Measurements from ENCODE around the gene CBR1.
"Not testable (repeated sequence)": the region's sequence is repeated elsewhere in the genome, so short reads cannot be mapped to it uniquely, and the experiment has no call there.

Gene CBR1

GRCh38 chr21:36070999-36071398, 1.2 kb downstream of the CBR1 start:
- Histone ChIP-seq H3K4me3 (ENCODE audit: insufficient read depth, low read length, poor library complexity, severe bottlenecking) (no peak overlapping the region), H3K27ac (ENCODE audit: low read depth, low read length) (no peak overlapping the region), H3K27me3 (ENCODE audit: low read length) (no peaks in the 10 kb centered on the region), H2AFZ (ENCODE audit: low read depth, low read length, severe bottlenecking) (no peak overlapping the region), H3K9me3 (ENCODE audit: insufficient read depth, low read length) (peaks cover 11% of the 10 kb centered on the region), H3K4me2 (ENCODE audit: low read depth, low read length, poor library complexity, severe bottlenecking) (no peak overlapping the region), H3K36me3 (ENCODE audit: low read length) (peaks cover 7% of the 10 kb centered on the region; the same call in 1 of the 2 replicates), H3K9me2 (replicated peaks; ENCODE audit: insufficient read depth, low read length) (no peaks in the 10 kb centered on the region), H3F3A (ENCODE audit: insufficient read depth) (no peaks in the 10 kb centered on the region), H4K20me1 (ENCODE audit: low read depth, low read length) (no peaks in the 10 kb centered on the region), H3K79me2 (ENCODE audit: insufficient read depth, low read length) (no peaks in the 10 kb centered on the region), H3K9ac (ENCODE audit: low read length) (no peak overlapping the region)
- TF ChIP-seq CTCF (IDR thresholded peaks at IDR 0.05; ENCODE audit: insufficient read depth, low read length, poor library complexity, severe bottlenecking) (no peak), EZH2phosphoT487 (conservative IDR thresholded peaks at IDR 0.05; ENCODE audit: low read length) (no peak)

GRCh38 chr21:36072453-36073162, 2.8 kb downstream of the CBR1 start:
- no peaks in the 10 kb centered on the region for H3F3A ChIP-seq (ENCODE audit: insufficient read depth)
- H3K27ac ChIP-seq (ENCODE audit: low read depth, low read length) = no peak overlapping the region
- H3K9ac ChIP-seq (ENCODE audit: low read length) = no peak overlapping the region
- H3K36me3 ChIP-seq (ENCODE audit: low read length) = peaks cover 7% of the 10 kb centered on the region; the same call in 1 of the 2 replicates
- peaks cover 11% of the 10 kb centered on the region for H3K9me3 ChIP-seq (ENCODE audit: insufficient read depth, low read length)
- TF ChIP-seq CTCF (IDR thresholded peaks at IDR 0.05; ENCODE audit: insufficient read depth, low read length, poor library complexity, severe bottlenecking) = no peak
- no peak for TF ChIP-seq EZH2phosphoT487 (conservative IDR thresholded peaks at IDR 0.05; ENCODE audit: low read length)
- H3K4me2 ChIP-seq (ENCODE audit: low read depth, low read length, poor library complexity, severe bottlenecking) = no peak overlapping the region
- H3K4me3 ChIP-seq (ENCODE audit: insufficient read depth, low read length, poor library complexity, severe bottlenecking) = no peak overlapping the region
- H3K9me2 ChIP-seq (replicated peaks; ENCODE audit: insufficient read depth, low read length) = no peaks in the 10 kb centered on the region
- no peak overlapping the region for H2AFZ ChIP-seq (ENCODE audit: low read depth, low read length, severe bottlenecking)
- no peaks in the 10 kb centered on the region for H3K79me2 ChIP-seq (ENCODE audit: insufficient read depth, low read length)
- H3K27me3 ChIP-seq (ENCODE audit: low read length) = no peaks in the 10 kb centered on the region
- H4K20me1 ChIP-seq (ENCODE audit: low read depth, low read length) = no peaks in the 10 kb centered on the region

GRCh38 chr21:36073181-36073580, 3.4 kb downstream of the CBR1 start:
- no peaks in the 10 kb centered on the region for H4K20me1 ChIP-seq (ENCODE audit: low read depth, low read length)
- H3K9me3 ChIP-seq (ENCODE audit: insufficient read depth, low read length) = peaks cover 11% of the 10 kb centered on the region
- no peak overlapping the region for H3K27ac ChIP-seq (ENCODE audit: low read depth, low read length)
- H3K36me3 ChIP-seq (ENCODE audit: low read length) = peaks cover 7% of the 10 kb centered on the region; the same call in 1 of the 2 replicates
- H3F3A ChIP-seq (ENCODE audit: insufficient read depth) = no peaks in the 10 kb centered on the region
- H3K9ac ChIP-seq (ENCODE audit: low read length) = no peak overlapping the region
- no peaks in the 10 kb centered on the region for H3K9me2 ChIP-seq (replicated peaks; ENCODE audit: insufficient read depth, low read length)
- no peaks in the 10 kb centered on the region for H3K27me3 ChIP-seq (ENCODE audit: low read length)
- TF ChIP-seq CTCF (IDR thresholded peaks at IDR 0.05; ENCODE audit: insufficient read depth, low read length, poor library complexity, severe bottlenecking) (no peak), EZH2phosphoT487 (conservative IDR thresholded peaks at IDR 0.05; ENCODE audit: low read length) (no peak)
- H2AFZ ChIP-seq (ENCODE audit: low read depth, low read length, severe bottlenecking) = no peak overlapping the region
- no peak overlapping the region for H3K4me2 ChIP-seq (ENCODE audit: low read depth, low read length, poor library complexity, severe bottlenecking)
- no peak overlapping the region for H3K4me3 ChIP-seq (ENCODE audit: insufficient read depth, low read length, poor library complexity, severe bottlenecking)
- H3K79me2 ChIP-seq (ENCODE audit: insufficient read depth, low read length) = no peaks in the 10 kb centered on the region

GRCh38 chr21:36073911-36074310, 4.1 kb downstream of the CBR1 start:
- H3K9ac ChIP-seq (ENCODE audit: low read length); H3K36me3 ChIP-seq (ENCODE audit: low read length); H3K27me3 ChIP-seq (ENCODE audit: low read length); H3K79me2 ChIP-seq (ENCODE audit: insufficient read depth, low read length); H2AFZ ChIP-seq (ENCODE audit: low read depth, low read length, severe bottlenecking); H3K9me2 ChIP-seq (replicated peaks; ENCODE audit: insufficient read depth, low read length); H3K27ac ChIP-seq (ENCODE audit: low read depth, low read length); H3K4me2 ChIP-seq (ENCODE audit: low read depth, low read length, poor library complexity, severe bottlenecking); H4K20me1 ChIP-seq (ENCODE audit: low read depth, low read length); H3F3A ChIP-seq (ENCODE audit: insufficient read depth); H3K4me3 ChIP-seq (ENCODE audit: insufficient read depth, low read length, poor library complexity, severe bottlenecking); H3K9me3 ChIP-seq (ENCODE audit: insufficient read depth, low read length): not testable (repeated sequence)

All from SU-DHL-6 (cell line).